ENCODE measurements around the gene DLX6. TPM values are rescaled to one million over a fixed set of nuclear protein-coding genes. Genes with fewer than 3 reads are reported as not detected.
"Not testable (repeated sequence)": the region's sequence is repeated elsewhere in the genome, so short reads cannot be mapped to it uniquely, and the experiment has no call there.

Gene DLX6
- total and polyA plus RNA-seq, 3 experiments from 2014 or later: not detected

GRCh38 chr7:97027427-97028234 is 22.3 kb downstream of the DLX6 start:
- H3K9me3 ChIP-seq (ENCODE audit: low read length): no peaks in the 10 kb centered on the region
- peaks cover 49 to 85% of the 10 kb centered on the region in 2 donors for H3K27me3 Mint-ChIP-seq
- ChIA-PET POLR2A (no interaction called here), CTCF (interaction anchor here (0.9 to 2.0 kb wide), 12 partner anchors 8 to 1516 kb away, joined by 3 to 18 read pairs (median 4); no protein-coding TSS in a partner anchor)
- peaks cover 22% of the 10 kb centered on the region for H3K4me1 ChIP-seq (ENCODE audit: insufficient read depth, low read length)
- peaks cover 54% of the 10 kb centered on the region for H3K27me3 ChIP-seq (ENCODE audit: insufficient read depth, low read length, poor library complexity, severe bottlenecking)
- peak overlapping the region; percentile 23 for H3K4me3 ChIP-seq (ENCODE audit: low read length)
- no peaks in the 10 kb centered on the region for H3K36me3 ChIP-seq (ENCODE audit: insufficient read depth, low read length)
- DNase-seq: peak; percentile 37 to 69 (median 42)
- H3K27ac ChIP-seq (ENCODE audit: low read depth, low read length): no peak overlapping the region
- peak overlapping the region; percentile 63 to 90 (median 83) for H3K4me3 Mint-ChIP-seq
- no peaks in the 10 kb centered on the region for H3K36me3 Mint-ChIP-seq
- H3K27ac Mint-ChIP-seq: no peak overlapping the region
- peaks cover 33 to 44% (median 39%) of the 10 kb centered on the region in 3 donors for H3K4me1 Mint-ChIP-seq
- peaks cover 0 to under 1% (median 0%) of the 10 kb centered on the region in 5 donors for H3K9me3 Mint-ChIP-seq

- H3K9me3 ChIP-seq (ENCODE audit: low read length); DNase-seq; H3K9me3 Mint-ChIP-seq; H3K27me3 ChIP-seq (ENCODE audit: insufficient read depth, low read length, poor library complexity, severe bottlenecking); H3K27ac Mint-ChIP-seq; H3K27ac ChIP-seq (ENCODE audit: low read depth, low read length); H3K4me3 Mint-ChIP-seq; H3K36me3 ChIP-seq (ENCODE audit: insufficient read depth, low read length); H3K36me3 Mint-ChIP-seq; H3K4me1 Mint-ChIP-seq; CTCF ChIA-PET; POLR2A ChIA-PET; H3K4me3 ChIP-seq (ENCODE audit: low read length); H3K4me1 ChIP-seq (ENCODE audit: insufficient read depth, low read length): not testable (repeated sequence)
- H3K27me3 Mint-ChIP-seq: peaks cover 10 to 45% of the 10 kb centered on the region in 2 donors
Measured at GRCh38 chr7:97034213-97034852, 29.0 kb downstream of the DLX6 start.

- H3K4me1 Mint-ChIP-seq: no peaks in the 10 kb centered on the region
- ChIA-PET POLR2A (no interaction called here), CTCF (no interaction called here)
- H3K4me3 ChIP-seq (ENCODE audit: low read length): no peak overlapping the region
- peaks cover 26 to 64% of the 10 kb centered on the region in 2 donors for H3K27me3 Mint-ChIP-seq
- H3K27me3 ChIP-seq (ENCODE audit: insufficient read depth, low read length, poor library complexity, severe bottlenecking): no peaks in the 10 kb centered on the region
- H3K36me3 ChIP-seq (ENCODE audit: insufficient read depth, low read length): no peaks in the 10 kb centered on the region
- no peaks in the 10 kb centered on the region for H3K9me3 Mint-ChIP-seq
- H3K27ac Mint-ChIP-seq: no peak overlapping the region
- H3K36me3 Mint-ChIP-seq: no peaks in the 10 kb centered on the region
- no peak overlapping the region for H3K4me3 Mint-ChIP-seq
- H3K27ac ChIP-seq (ENCODE audit: low read depth, low read length): no peak overlapping the region
- no peak for DNase-seq
- no peaks in the 10 kb centered on the region for H3K4me1 ChIP-seq (ENCODE audit: insufficient read depth, low read length)
- no peaks in the 10 kb centered on the region for H3K9me3 ChIP-seq (ENCODE audit: low read length)
Measured at GRCh38 chr7:97039374-97040065, 34.2 kb downstream of the DLX6 start.

- Histone ChIP-seq H3K36me3 (ENCODE audit: insufficient read depth, low read length) (no peaks in the 10 kb centered on the region), H3K27ac (ENCODE audit: low read depth, low read length) (no peak overlapping the region), H3K9me3 (ENCODE audit: low read length) (no peaks in the 10 kb centered on the region), H3K4me1 (ENCODE audit: insufficient read depth, low read length) (no peaks in the 10 kb centered on the region), H3K27me3 (ENCODE audit: insufficient read depth, low read length, poor library complexity, severe bottlenecking) (no peaks in the 10 kb centered on the region), H3K4me3 (ENCODE audit: low read length) (no peak overlapping the region)
- Mint-ChIP-seq H3K27me3 (peaks cover 25 to 64% of the 10 kb centered on the region in 2 donors), H3K36me3 (no peaks in the 10 kb centered on the region), H3K9me3 (no peaks in the 10 kb centered on the region), H3K27ac (no peak overlapping the region), H3K4me1 (no peaks in the 10 kb centered on the region), H3K4me3 (no peak overlapping the region)
- DNase-seq: no peak
- ChIA-PET CTCF (no interaction called here), POLR2A (no interaction called here)
Measured at GRCh38 chr7:97043281-97043680, 37.9 kb downstream of the DLX6 start.

Other genes with a start within 250 kb of the DLX6 start
- gene DLX5, start 19.3 kb downstream of the DLX6 start, total RNA-seq: not detected
- not detected for gene DLX5, start 19.3 kb downstream of the DLX6 start, polyA plus RNA-seq
- gene SDHAF3, start 112.1 kb downstream of the DLX6 start, total RNA-seq: 10 to 100 TPM; 35.5 to 36.3 TPM
- 47.6 TPM for gene SDHAF3, start 112.1 kb downstream of the DLX6 start, polyA plus RNA-seq